ENCODE measurements around the gene CADPS2.

Gene CADPS2

GRCh38 chr7:122269241-122269640, 617.0 kb downstream of the CADPS2 start:
- ATAC-seq (ENCODE audit: insufficient read depth, low read depth) (no peak), DNase-seq (no peak)
- H3K36me3 ChIP-seq (ENCODE audit: insufficient read depth, low read length), result no peaks in the 10 kb centered on the region
- no peak overlapping the region for H3K27ac ChIP-seq (ENCODE audit: low read length)
- H3K9me3 ChIP-seq (ENCODE audit: insufficient read depth, low read length, severe bottlenecking), result no peaks in the 10 kb centered on the region
- no peak overlapping the region for H2AFZ ChIP-seq (ENCODE audit: low read depth, low read length)
- no peak for TF ChIP-seq CTCF (IDR thresholded peaks at IDR 0.05; ENCODE audit: borderline replicate concordance, extremely low read depth, low read length, poor library complexity, severe bottlenecking)
- TF ChIP-seq EZH2 (IDR thresholded peaks at IDR 0.05; ENCODE audit: borderline replicate concordance, low read depth, low read length, severe bottlenecking), result no peak
- no peaks in the 10 kb centered on the region for H3K4me1 ChIP-seq (ENCODE audit: insufficient read depth, low read length)
- H3K4me3 ChIP-seq (ENCODE audit: low read depth in 1 of 2, low read length in 2 of 2), result no peak overlapping the region
- H4K20me1 ChIP-seq (ENCODE audit: insufficient read depth, low read length), result no peaks in the 10 kb centered on the region
- H3K4me2 ChIP-seq (ENCODE audit: insufficient read depth, low read length), result no peak overlapping the region
- no peaks in the 10 kb centered on the region for H3K79me2 ChIP-seq (ENCODE audit: insufficient read depth, low read length)
- no peaks in the 10 kb centered on the region for H3K27me3 ChIP-seq (ENCODE audit: insufficient read depth, low read length, poor library complexity)
- H3K9ac ChIP-seq (ENCODE audit: low read depth, low read length), result no peak overlapping the region
